ENCODE results near the gene ST8SIA6. TPM values are rescaled to one million over a fixed set of nuclear protein-coding genes. Genes with fewer than 3 reads are reported as not detected.

ST8SIA6 gene
- total RNA-seq, 4 donors from 2014 or later, result 0.45 to 5.6 (median 1.5) TPM

GRCh38 chr10:17452060-17452841, 2.1 kb downstream of the ST8SIA6 start:
- Histone ChIP-seq H3K36me3 (no peaks in the 10 kb centered on the region), H3K27me3 (no peaks in the 10 kb centered on the region), H3K4me1 (peaks cover 8 to 13% of the 10 kb centered on the region in 2 donors), H3K27ac (no peak overlapping the region), H3K9me3 (no peaks in the 10 kb centered on the region), H3K4me3 (replicated peaks in 1 of 3) (no peak overlapping the region)
- TF ChIP-seq, protein P1, sequence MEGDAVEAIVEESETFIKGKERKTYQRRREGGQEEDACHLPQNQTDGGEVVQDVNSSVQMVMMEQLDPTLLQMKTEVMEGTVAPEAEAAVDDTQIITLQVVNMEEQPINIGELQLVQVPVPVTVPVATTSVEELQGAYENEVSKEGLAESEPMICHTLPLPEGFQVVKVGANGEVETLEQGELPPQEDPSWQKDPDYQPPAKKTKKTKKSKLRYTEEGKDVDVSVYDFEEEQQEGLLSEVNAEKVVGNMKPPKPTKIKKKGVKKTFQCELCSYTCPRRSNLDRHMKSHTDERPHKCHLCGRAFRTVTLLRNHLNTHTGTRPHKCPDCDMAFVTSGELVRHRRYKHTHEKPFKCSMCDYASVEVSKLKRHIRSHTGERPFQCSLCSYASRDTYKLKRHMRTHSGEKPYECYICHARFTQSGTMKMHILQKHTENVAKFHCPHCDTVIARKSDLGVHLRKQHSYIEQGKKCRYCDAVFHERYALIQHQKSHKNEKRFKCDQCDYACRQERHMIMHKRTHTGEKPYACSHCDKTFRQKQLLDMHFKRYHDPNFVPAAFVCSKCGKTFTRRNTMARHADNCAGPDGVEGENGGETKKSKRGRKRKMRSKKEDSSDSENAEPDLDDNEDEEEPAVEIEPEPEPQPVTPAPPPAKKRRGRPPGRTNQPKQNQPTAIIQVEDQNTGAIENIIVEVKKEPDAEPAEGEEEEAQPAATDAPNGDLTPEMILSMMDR (IDR thresholded peaks at IDR 0.05), result no peak
- no peak for TF ChIP-seq POLR2A (IDR thresholded peaks at IDR 0.05)
- intact Hi-C loops (cut with DNase I), result no loop called here
- no peak for DNase-seq
- 63 to 66% methylated on average over 6 of the region's 6 CpGs for WGBS, 2 donors

- Histone ChIP-seq H3K9me3 (no peaks in the 10 kb centered on the region), H3K27ac (no peak overlapping the region), H3K27me3 (no peaks in the 10 kb centered on the region), H3K4me3 (replicated peaks in 1 of 3) (no peak overlapping the region), H3K4me1 (peaks cover 8 to 13% of the 10 kb centered on the region in 2 donors), H3K36me3 (no peaks in the 10 kb centered on the region)
- WGBS, 2 donors, result 84 to 88% methylated on average over 4 of the region's 4 CpGs
- intact Hi-C loops (cut with DNase I), result no loop called here
- TF ChIP-seq, protein P1 (IDR thresholded peaks at IDR 0.05), result no peak
- no peak for TF ChIP-seq POLR2A (IDR thresholded peaks at IDR 0.05)
- no peak for DNase-seq
These were observed 4.4 kb downstream of the ST8SIA6 start for GRCh38 chr10:17450024-17450423.

DNA sequence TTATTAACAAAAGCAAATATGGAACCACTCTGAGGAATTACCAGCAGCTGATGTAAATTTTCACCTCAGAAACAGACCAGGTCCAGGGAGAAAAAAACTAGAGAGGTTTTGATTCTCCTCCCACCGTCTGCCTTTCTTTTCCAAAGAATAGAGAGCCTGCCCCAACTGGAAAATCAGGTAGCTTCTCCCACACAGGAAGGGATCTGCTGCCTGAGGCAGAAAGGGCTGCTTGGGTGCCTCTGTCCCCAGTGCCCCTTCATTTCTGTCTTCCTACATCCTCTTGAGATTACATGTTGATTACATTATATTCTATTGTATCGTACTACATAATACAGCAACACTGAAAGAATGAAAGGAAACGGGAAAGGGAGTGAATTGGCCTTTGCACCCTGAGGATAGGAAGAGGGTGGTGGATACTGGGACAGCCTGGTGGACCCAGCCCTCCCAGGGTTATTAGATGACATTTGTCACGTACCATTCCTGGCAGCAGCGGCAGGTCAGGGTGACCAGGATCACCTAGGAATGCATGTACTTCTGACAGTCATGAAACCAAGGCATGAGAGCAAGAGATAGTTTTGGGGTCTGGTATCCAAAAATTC, 8.9 kb downstream of the ST8SIA6 start:
- TF ChIP-seq POLR2A (IDR thresholded peaks at IDR 0.05), result no peak
- TF ChIP-seq, protein P1 (IDR thresholded peaks at IDR 0.05), result no peak
- 52 to 60% methylated on average over 5 of the region's 5 CpGs for WGBS, 2 donors
- no peak for DNase-seq
- no peaks in the 10 kb centered on the region for H3K9me3 ChIP-seq
- no peaks in the 10 kb centered on the region for H3K36me3 ChIP-seq
- intact Hi-C loops (cut with DNase I), result no loop called here
- no peaks in the 10 kb centered on the region for H3K4me1 ChIP-seq
- H3K4me3 ChIP-seq (replicated peaks in 1 of 3), result no peak overlapping the region
- H3K27ac ChIP-seq, result no peak overlapping the region
- H3K27me3 ChIP-seq, result no peaks in the 10 kb centered on the region

- 59 to 80% methylated on average over 2 of the region's 2 CpGs for WGBS, 2 donors
- Histone ChIP-seq H3K4me1 (no peaks in the 10 kb centered on the region), H3K4me3 (replicated peaks in 1 of 3) (no peak overlapping the region), H3K27me3 (no peaks in the 10 kb centered on the region), H3K9me3 (no peaks in the 10 kb centered on the region), H3K27ac (no peak overlapping the region), H3K36me3 (no peaks in the 10 kb centered on the region)
- intact Hi-C loops (cut with DNase I), result no loop called here
- no peak for DNase-seq
- TF ChIP-seq POLR2A (IDR thresholded peaks at IDR 0.05), result no peak
These were observed 10.0 kb downstream of the ST8SIA6 start for GRCh38 chr10:17444388-17444714.

- H3K4me1 ChIP-seq, result no peaks in the 10 kb centered on the region
- no peaks in the 10 kb centered on the region for H3K36me3 ChIP-seq
- TF ChIP-seq, protein P1 (IDR thresholded peaks at IDR 0.05), result no peak
- no peak for TF ChIP-seq POLR2A (IDR thresholded peaks at IDR 0.05)
- no peaks in the 10 kb centered on the region for H3K9me3 ChIP-seq
- no peak for DNase-seq
- intact Hi-C loops (cut with DNase I), result no loop called here
- no peaks in the 10 kb centered on the region for H3K27me3 ChIP-seq
- H3K27ac ChIP-seq, result no peak overlapping the region
- 67 to 74% methylated on average over 11 of the region's 11 CpGs for WGBS, 2 donors
- H3K4me3 ChIP-seq (replicated peaks in 1 of 3), result no peak overlapping the region
These were observed 10.5 kb downstream of the ST8SIA6 start for GRCh38 chr10:17443707-17444387.
